Measurements from ENCODE around the gene ID3. TPM values are rescaled to one million over a fixed set of nuclear protein-coding genes. Genes with fewer than 3 reads are reported as not detected.

Gene ID3
- polyA plus RNA-seq, 1 of the 3 experiments (the other 2 are of a cell fraction): 504 TPM

- CTCF ChIA-PET: interaction anchor here (1.0 to 1.4 kb wide), 3 partner anchors 38 to 61 kb away, joined by 3 to 5 read pairs (median 4); no protein-coding TSS in a partner anchor
- no peak for DNase-seq
- Histone ChIP-seq H2AFZ (ENCODE audit: low read depth) (no peak overlapping the region), H3K9me2 (no peaks in the 10 kb centered on the region), H3K4me2 (no peak overlapping the region), H3K36me3 (replicated peaks in 1 of 2; ENCODE audit: control insufficient read depth in 1 of 2, insufficient read depth in 2 of 2, low read length in 1 of 2) (no peaks in the 10 kb centered on the region), H3K79me2 (ENCODE audit: insufficient read depth) (no peaks in the 10 kb centered on the region), H3F3A (replicated peaks; ENCODE audit: insufficient read depth) (no peaks in the 10 kb centered on the region), H3K27ac (ENCODE audit: low read depth in 2 of 2, low read length in 1 of 2) (no peak overlapping the region), H3K9ac (no peak overlapping the region), H3K27me3 (ENCODE audit: insufficient read depth) (no peaks in the 10 kb centered on the region), H4K20me1 (ENCODE audit: insufficient read depth) (no peaks in the 10 kb centered on the region), H3K9me3 (no peaks in the 10 kb centered on the region), H3K4me1 (ENCODE audit: control insufficient read depth in 1 of 2, insufficient read depth in 2 of 2, low read depth in 1 of 2, low read length in 1 of 2) (peaks cover 0 to 30% of the 10 kb centered on the region in 2 experiments; a peak in 2 of 4 replicates), H3K4me3 (ENCODE audit: low read depth in 2 of 2, low read length in 1 of 2) (no peak overlapping the region)
- no peak for TF ChIP-seq MEF2A (IDR thresholded peaks at IDR 0.05; ENCODE audit: borderline replicate concordance, low read depth)
- POLR2A ChIA-PET: interaction anchor here (2.2 kb wide), 1 partner anchor 38 kb away, joined by 14 read pairs; the partner anchor contains the start of gene ID3
- WGBS (ENCODE audit: low lambda C conversion rate): 92% methylated on average over 8 of the region's 10 CpGs
Measured at GRCh38 chr1:23596382-23597358, 37.4 kb upstream of the ID3 start.

GRCh38 chr1:23594927-23595353 lies 35.6 kb upstream of the ID3 start:
- no peaks in the 10 kb centered on the region for H4K20me1 ChIP-seq (ENCODE audit: insufficient read depth)
- TF ChIP-seq POLR2AphosphoS5 (IDR thresholded peaks at IDR 0.05; ENCODE audit: low read depth, low read length): no peak
- TF ChIP-seq, protein P1, sequence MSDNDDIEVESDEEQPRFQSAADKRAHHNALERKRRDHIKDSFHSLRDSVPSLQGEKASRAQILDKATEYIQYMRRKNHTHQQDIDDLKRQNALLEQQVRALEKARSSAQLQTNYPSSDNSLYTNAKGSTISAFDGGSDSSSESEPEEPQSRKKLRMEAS (IDR thresholded peaks at IDR 0.05; ENCODE audit: low read depth): no peak
- TF ChIP-seq IRF3 (IDR thresholded peaks at IDR 0.05; ENCODE audit: low read depth, low read length): no peak
- TF ChIP-seq, protein P2, sequence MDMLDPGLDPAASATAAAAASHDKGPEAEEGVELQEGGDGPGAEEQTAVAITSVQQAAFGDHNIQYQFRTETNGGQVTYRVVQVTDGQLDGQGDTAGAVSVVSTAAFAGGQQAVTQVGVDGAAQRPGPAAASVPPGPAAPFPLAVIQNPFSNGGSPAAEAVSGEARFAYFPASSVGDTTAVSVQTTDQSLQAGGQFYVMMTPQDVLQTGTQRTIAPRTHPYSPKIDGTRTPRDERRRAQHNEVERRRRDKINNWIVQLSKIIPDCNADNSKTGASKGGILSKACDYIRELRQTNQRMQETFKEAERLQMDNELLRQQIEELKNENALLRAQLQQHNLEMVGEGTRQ (IDR thresholded peaks at IDR 0.05; ENCODE audit: borderline replicate concordance, low read depth, low read length): no peak
- no peak for TF ChIP-seq PBX3 (IDR thresholded peaks at IDR 0.05)
- no peak for TF ChIP-seq NRF1 (IDR thresholded peaks at IDR 0.05; ENCODE audit: low read depth, low read length)
- no peak for TF ChIP-seq EZH2phosphoT487 (IDR thresholded peaks at IDR 0.05; ENCODE audit: borderline replicate concordance, low read depth)
- no peak for TF ChIP-seq RFX5 (IDR thresholded peaks at IDR 0.05; ENCODE audit: low read length)
- no peak for TF ChIP-seq GABPA (IDR thresholded peaks at IDR 0.05; ENCODE audit: low read depth)
- TF ChIP-seq MEF2A (IDR thresholded peaks at IDR 0.05; ENCODE audit: borderline replicate concordance, low read depth): no peak
- TF ChIP-seq TEAD4 (IDR thresholded peaks at IDR 0.05; ENCODE audit: borderline replicate concordance, insufficient read depth): no peak
- no peak for TF ChIP-seq CHD2 (IDR thresholded peaks at IDR 0.05; ENCODE audit: low read length, partially characterized antibody)
- H3K9me3 ChIP-seq: no peaks in the 10 kb centered on the region
- DNase-seq: no peak
- H3F3A ChIP-seq (replicated peaks; ENCODE audit: insufficient read depth): no peaks in the 10 kb centered on the region
- H3K4me1 ChIP-seq (ENCODE audit: control insufficient read depth in 1 of 2, insufficient read depth in 2 of 2, low read depth in 1 of 2, low read length in 1 of 2): peaks cover 0 to 28% of the 10 kb centered on the region in 2 experiments; a peak in 2 of 4 replicates
- WGBS (ENCODE audit: low lambda C conversion rate): 98% methylated on average over 5 of the region's 7 CpGs
- no peak overlapping the region for H3K4me3 ChIP-seq (ENCODE audit: low read depth in 2 of 2, low read length in 1 of 2)
- H3K9me2 ChIP-seq: no peaks in the 10 kb centered on the region
- no peaks in the 10 kb centered on the region for H3K36me3 ChIP-seq (replicated peaks in 1 of 2; ENCODE audit: control insufficient read depth in 1 of 2, insufficient read depth in 2 of 2, low read length in 1 of 2)
- H3K4me2 ChIP-seq: no peak overlapping the region
- H3K79me2 ChIP-seq (ENCODE audit: insufficient read depth): no peaks in the 10 kb centered on the region
- H3K27me3 ChIP-seq (ENCODE audit: insufficient read depth): no peaks in the 10 kb centered on the region
- no peak overlapping the region for H3K9ac ChIP-seq
- H3K27ac ChIP-seq (ENCODE audit: low read depth in 2 of 2, low read length in 1 of 2): no peak overlapping the region
- ChIA-PET POLR2A (no interaction called here), CTCF (interaction anchor here (1.2 to 1.7 kb wide), 3 partner anchors 40 to 50 kb away, joined by 3 to 5 read pairs (median 4); no protein-coding TSS in a partner anchor)
- no peak overlapping the region for H2AFZ ChIP-seq (ENCODE audit: low read depth)
